Right ventricle myocardium superior (tissue), 1 donor: Measurements from ENCODE around the gene ZEB2. TPM values are rescaled to one million over a fixed set of nuclear protein-coding genes. Genes with fewer than 3 reads are reported as not detected.

Experiments used
- ATAC-seq: fragments of 200-7000 bp; cut with Tn5 transposase; one replicate; pipeline ENCODE4 v1.9.1; 2020; ENCODE audit warnings: mild to moderate bottlenecking; ENCODE audit not compliant: poor library complexity
- DNase-seq: peaks from one replicate; pipeline ENCODE4 v3.0.0-alpha.2; 2020
- intact Hi-C: fragments of 100-400 bp; cut with DNase I; formaldehyde crosslinking; loops from one replicate; pipeline ENCODE4 v1.11.2; 2022
- total RNA-seq: library from RNA; stranded (reverse); fragmentation: NEBNext Ultra II Directional; extraction: Animal tissue kit (Norgen Biotek cat#: 25700); gene quantifications from one replicate; pipeline ENCODE4 v1.2.1, GENCODE V29; 2021
- donor health status: DM: no; HTN: yes; CAD: no; lungs with severe emphysema.

ZEB2 gene
- total RNA-seq, 1 donor from 2014 or later: 81.0 TPM

GRCh38 chr2:144415386-144415785, 104.5 kb downstream of the ZEB2 start:
- intact Hi-C loops: no loop called here
- ATAC-seq (no peak), DNase-seq (no peak)

- ATAC-seq (peak; percentile 49), DNase-seq (peak; percentile 42)
- intact Hi-C loops: no loop called here
Measured at GRCh38 chr2:144414324-144414845, 105.5 kb downstream of the ZEB2 start.

DNA sequence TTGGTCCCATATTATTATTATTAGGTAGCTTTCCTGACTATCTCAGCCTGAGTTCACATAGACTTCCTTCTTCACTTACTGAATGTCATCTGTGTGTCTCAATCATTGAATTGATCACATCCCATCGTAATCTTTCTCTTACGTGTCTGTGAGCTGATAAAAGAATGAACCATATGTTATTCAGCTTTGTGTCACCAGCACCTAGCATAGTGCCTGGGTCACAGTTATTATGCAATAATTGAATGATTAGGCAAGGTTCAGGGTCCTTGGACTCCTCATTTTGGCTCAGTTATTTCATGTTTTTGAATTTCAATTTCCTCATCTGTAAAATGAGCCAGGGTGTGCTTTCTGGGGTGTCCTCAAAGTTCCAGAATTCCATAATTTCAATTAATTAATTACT, 107.2 kb downstream of the ZEB2 start:
- peak; percentile 49 for ATAC-seq
- DNase-seq: no peak
- intact Hi-C loops: no loop called here

- ATAC-seq: no peak
- intact Hi-C loops: no loop called here
- no peak for DNase-seq
Measured at GRCh38 chr2:144411473-144411872, 108.4 kb downstream of the ZEB2 start.

DNA sequence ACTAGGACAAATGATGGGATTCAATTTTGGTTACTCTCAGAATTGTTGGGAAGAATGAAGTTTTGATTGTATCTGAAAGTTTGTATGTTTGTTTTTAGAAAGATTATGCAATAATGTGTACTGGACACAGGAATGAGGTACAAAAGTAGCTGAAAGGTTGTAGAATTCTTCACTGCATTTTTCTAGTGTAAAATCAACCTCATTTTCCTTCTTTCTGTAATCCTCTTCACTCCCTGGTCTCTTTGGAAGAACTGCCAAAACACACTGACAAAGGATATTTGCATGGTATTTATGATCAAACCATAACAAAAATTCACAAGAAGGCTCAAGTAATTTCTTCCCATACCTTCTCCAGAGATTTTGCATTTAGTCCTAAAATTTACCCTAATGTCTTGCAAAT, 110.7 kb downstream of the ZEB2 start:
- DNase-seq (no peak), ATAC-seq (no peak)
- intact Hi-C loops: no loop called here

GRCh38 chr2:144407262-144407661, 112.7 kb downstream of the ZEB2 start:
- intact Hi-C loops: no loop called here
- ATAC-seq (no peak), DNase-seq (no peak)

- DNase-seq: no peak
- intact Hi-C loops: no loop called here
- ATAC-seq: no peak
Measured at GRCh38 chr2:144405982-144406788, 113.7 kb downstream of the ZEB2 start.

DNA sequence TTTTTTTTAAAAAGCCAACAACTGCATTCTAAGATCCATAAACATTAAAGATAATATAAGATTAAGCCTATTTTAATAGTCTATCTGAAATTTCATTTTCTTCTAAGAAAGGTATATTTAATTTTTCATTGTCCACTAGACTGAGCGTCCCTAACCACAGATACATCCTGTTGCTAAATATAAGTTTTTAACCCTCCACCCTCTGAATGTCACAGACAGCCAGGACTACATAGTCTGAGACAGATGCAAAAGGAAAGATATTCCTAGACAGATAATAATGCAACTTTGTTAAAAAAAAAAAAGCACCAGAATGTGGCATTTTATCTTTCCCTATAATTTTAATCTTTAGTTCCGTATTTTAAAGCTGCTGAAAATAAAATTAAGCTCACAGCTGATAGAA, 114.6 kb downstream of the ZEB2 start:
- DNase-seq: no peak
- peak; percentile 28 for ATAC-seq
- intact Hi-C loops: no loop called here

DNA sequence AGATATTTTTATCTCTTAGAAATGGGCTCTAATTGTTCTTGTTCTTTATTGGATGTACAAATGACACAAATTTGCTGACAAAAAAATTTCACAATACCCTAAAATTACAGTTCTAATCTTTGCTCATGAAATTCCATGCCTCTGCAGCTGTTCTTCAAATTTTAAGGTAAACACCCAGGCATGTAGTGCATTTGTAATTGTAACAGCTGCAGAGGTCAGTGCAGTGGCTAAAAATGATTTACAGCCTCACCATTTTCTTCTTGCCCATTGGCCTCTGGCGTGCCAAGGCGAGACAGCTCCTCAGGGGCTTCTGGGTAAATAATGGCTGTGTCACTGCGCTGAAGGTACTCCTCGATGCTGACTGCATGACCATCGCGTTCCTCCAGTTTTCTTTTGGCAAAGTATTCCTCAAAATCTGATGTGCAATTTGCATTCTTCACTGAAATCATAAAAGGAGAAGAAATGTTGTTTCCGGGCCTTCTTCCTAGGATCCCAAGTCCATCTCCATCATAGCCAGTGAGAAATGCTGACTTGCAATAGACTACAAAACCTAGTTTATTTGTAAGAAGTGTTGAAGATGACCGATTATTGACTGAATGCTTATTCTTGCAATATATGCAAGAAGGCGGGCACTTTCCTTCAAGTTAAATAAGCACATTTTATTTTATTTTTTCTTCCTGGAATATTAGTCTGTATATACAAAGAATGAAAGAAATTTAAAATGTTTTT, 115.2 kb downstream of the ZEB2 start:
- intact Hi-C loops: no loop called here
- DNase-seq (no peak), ATAC-seq (peak; percentile 32)

GRCh38 chr2:144403933-144404332, 116.0 kb downstream of the ZEB2 start:
- peak; percentile 92 for ATAC-seq
- intact Hi-C loops: no loop called here

GRCh38 chr2:144402251-144402650, 117.7 kb downstream of the ZEB2 start:
- peak; percentile 20 for ATAC-seq
- peak; percentile 47 for DNase-seq

More at GRCh38 chr2:144403933-144404332, 116.0 kb downstream of the ZEB2 start:
- DNase-seq: peak; percentile 77

DNA sequence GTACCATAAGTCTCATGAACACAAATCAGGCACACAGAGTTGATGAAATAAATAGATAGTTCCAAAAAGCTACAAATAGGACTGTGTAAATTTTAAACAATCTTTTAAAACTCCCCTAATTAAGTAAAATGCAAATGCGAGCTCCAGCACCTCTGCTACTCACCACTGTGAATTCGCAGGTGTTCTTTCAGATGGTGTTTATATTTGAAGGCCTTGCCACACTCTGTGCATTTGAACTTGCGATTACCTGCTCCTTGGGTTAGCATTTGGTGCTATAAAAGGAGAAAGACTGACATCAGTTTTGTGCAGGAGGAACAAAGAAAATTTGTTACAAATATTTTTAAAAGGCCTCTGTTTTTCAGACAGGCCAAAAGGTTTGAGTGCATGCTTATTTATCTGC, 118.9 kb downstream of the ZEB2 start:
- ATAC-seq: no peak
- intact Hi-C loops: no loop called here
- DNase-seq: no peak

More at GRCh38 chr2:144402251-144402650, 117.7 kb downstream of the ZEB2 start:
- intact Hi-C loops: no loop called here

GRCh38 chr2:144396318-144396717, 123.6 kb downstream of the ZEB2 start:
- ATAC-seq: no peak
- intact Hi-C loops: no loop called here
- DNase-seq: no peak

DNA sequence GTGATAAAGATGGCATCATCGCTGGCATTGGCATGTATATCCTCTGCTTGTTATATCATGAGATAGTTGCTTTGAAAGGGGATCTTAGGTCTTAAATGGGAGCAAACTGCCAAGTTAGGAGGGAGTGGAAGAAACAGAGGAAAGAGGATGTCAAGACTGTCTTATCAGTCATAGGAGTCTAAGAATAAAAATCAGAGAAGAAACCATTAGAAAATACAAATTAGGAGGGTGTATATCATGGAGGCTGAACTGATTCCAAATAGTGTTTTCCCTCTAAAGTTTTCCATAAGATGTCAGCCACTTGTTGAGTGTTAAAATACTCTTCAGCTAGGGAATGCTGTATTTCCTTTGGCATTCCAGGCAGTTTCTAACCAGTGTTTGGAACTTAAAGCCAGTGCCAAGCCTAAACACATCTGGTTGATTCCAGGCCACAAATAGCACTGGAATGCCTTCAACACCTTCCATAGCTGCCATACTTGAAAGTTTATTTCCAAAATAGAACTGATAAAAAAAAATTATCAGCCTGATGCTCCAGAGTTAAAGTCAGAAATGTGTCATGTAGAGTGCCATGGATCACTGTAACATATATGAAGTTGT, 129.4 kb downstream of the ZEB2 start:
- ATAC-seq (peak; percentile 88), DNase-seq (no peak)
- intact Hi-C loops: no loop called here

DNA sequence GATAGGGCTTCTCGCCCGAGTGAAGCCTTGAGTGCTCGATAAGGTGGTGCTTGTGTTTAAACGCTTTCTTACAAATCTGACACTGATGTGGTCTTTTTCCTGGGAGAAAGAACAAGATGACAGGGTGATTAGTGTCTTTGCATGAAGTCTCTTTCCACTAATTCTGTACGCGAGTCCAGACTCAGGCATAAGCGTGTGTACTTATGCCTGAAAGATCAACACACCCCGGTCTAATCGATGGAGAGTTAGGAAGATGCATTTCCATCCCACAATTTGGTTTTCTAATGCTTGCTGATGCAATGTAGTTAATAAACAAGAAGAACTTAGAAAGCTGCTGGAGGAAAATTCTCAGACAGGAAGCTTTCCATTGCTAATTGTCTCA, 130.0 kb downstream of the ZEB2 start:
- intact Hi-C loops: no loop called here
- DNase-seq (no peak), ATAC-seq (no peak)

DNA sequence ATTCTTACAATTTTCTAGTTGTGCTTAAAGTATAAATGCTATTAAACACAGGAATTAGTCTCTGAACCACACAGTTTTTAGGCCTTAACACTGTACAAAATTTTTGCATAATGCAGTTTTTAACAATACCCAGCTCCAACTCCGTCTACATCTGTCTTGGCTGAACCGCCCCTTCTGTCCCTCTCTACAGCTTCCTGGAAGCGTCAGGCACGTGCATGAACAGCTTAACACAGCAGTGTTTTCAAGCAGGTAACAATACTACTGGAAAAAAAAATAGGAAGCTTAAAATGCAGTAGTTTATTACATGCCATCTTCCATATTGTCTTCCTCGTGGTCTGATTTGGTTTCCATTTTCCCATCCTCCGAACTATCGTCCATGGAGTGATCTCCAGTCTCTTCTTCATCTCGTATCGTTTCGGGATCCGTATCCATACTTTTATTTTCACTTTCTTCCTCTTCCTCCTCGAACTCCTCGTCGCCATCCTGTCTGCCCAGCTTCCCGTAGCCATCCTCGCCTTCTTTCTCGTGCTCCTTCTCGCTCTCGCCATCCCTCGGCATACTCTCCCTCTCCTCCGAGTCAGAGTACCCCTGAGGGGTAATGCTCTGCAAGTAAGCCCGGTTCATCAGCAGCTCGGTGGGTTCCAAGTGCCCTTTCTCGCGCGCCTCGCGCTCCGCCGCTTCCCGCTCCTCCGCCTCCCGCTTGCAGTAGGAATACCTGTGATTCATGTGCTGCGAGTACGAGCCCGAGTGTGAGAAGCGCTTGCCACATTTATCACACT, 130.6 kb downstream of the ZEB2 start:
- intact Hi-C loops: no loop called here
- DNase-seq (no peak), ATAC-seq (peak; percentile 42)

DNA sequence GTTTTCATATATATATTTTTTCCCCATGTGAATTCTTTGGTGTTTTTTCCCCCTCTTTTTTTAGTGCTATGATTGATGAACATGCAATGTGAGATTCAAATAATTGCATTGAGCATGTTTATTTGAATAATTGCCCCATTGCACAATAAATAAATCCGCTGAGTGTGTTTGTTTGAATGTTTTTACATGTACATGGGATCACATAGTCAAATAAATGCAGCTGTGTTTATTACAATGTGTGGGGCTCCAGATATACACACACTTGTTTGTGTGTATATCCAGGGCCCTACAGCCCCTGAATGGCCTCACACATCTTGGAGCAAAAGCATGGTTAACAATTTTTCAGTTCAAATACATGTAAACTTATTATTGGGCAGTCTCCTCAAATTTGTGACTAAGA, 134.5 kb downstream of the ZEB2 start:
- intact Hi-C loops: no loop called here
- DNase-seq (no peak), ATAC-seq (no peak)

DNA sequence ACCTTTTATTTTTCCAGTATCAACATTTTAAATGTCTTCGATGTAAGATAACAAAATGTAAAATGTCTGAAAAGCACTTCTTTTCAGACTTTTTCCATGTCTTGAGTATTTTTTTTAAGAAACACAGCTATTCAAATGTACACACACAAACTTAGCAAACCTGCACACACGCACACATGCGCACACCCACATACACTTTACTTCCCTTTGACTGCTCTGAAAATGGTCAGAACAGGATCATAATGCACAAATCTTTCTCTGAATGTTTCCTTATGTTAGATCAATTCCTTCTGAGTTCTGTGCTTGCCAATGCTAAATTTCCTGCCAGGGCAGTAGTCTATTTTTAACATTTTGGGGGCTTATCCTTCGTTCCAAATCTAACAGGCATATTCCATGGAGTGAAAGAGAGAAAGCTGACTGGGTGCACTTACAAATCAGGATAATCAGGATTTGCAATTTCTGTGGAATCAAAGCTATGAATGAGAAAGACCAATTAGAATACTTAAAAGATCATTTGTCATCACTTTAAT, 136.3 kb downstream of the ZEB2 start:
- no peak for DNase-seq
- no peak for ATAC-seq
- intact Hi-C loops: no loop called here

DNA sequence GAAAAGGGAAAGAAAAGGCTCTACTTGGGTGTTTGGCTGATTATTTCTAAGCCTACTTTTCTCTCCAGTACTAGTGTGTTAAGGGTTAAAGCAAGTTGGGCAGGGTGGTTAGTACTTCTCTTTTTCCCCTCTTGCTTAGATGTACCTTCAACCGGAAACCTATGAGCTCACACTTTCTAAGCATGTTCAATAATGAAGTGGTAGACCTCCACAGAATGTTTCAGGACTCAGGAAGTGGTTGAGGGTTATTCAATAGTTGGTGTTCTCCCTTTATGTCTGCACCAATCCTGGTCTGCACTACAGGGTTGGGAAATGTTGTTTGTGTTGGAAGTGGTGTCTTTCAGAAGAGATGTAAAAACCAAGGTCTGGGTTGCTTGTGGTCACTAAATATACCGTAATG, 137.1 kb downstream of the ZEB2 start:
- DNase-seq: no peak
- ATAC-seq: peak; percentile 51
- intact Hi-C loops: no loop called here
